Ishikawa (cell line): ENCODE results near the gene DHRS13.

Experiments used
- CEBPB ChIP-seq: IDR thresholded peaks from 2 replicates; pipeline ENCODE4 v1.6.1; 2012
- CREB1 ChIP-seq: IDR thresholded peaks from 2 replicates; pipeline ENCODE4 v1.6.1; 2012; ENCODE audit warnings: low read depth
- EGR1 ChIP-seq: IDR thresholded peaks from 2 replicates; pipeline ENCODE4 v1.6.1; 2012
- EP300 ChIP-seq: IDR thresholded peaks from 2 replicates; pipeline ENCODE4 v1.6.1; 2012; ENCODE audit warnings: borderline replicate concordance
- FOXM1 ChIP-seq: IDR thresholded peaks from 2 replicates; pipeline ENCODE4 v1.6.1; 2012; ENCODE audit warnings: low read depth, borderline replicate concordance
- MAX ChIP-seq: IDR thresholded peaks from 2 replicates; pipeline ENCODE4 v1.6.1; 2012
- NFIC ChIP-seq: IDR thresholded peaks from 2 replicates; pipeline ENCODE4 v1.6.1; 2012
- RAD21 ChIP-seq: IDR thresholded peaks from 2 replicates; pipeline ENCODE4 v1.6.1; 2012; ENCODE audit warnings: low read depth
- REST ChIP-seq: IDR thresholded peaks from 2 replicates; pipeline ENCODE4 v1.6.1; 2012; ENCODE audit warnings: low read depth, mild to moderate bottlenecking
- TAF1 ChIP-seq: IDR thresholded peaks from 2 replicates; pipeline ENCODE4 v1.6.1; 2012; ENCODE audit warnings: low read depth, mild to moderate bottlenecking
- TCF12 ChIP-seq: IDR thresholded peaks from 2 replicates; pipeline ENCODE4 v1.6.1; 2012; ENCODE audit warnings: low read depth
- TEAD4 ChIP-seq: IDR thresholded peaks from 2 replicates; pipeline ENCODE4 v1.6.1; 2012
- USF1 ChIP-seq: IDR thresholded peaks from 2 replicates; pipeline ENCODE4 v1.6.1; 2012
- YY1 ChIP-seq: IDR thresholded peaks from 2 replicates; pipeline ENCODE4 v1.6.1; 2012; ENCODE audit warnings: low read depth
- ZBTB7A ChIP-seq: IDR thresholded peaks from 2 replicates; pipeline ENCODE4 v1.6.1; 2012; ENCODE audit warnings: low read depth

DHRS13 gene

GRCh38 chr17:28878981-28879380, 23.9 kb downstream of the DHRS13 start:
- no peak for TF ChIP-seq CEBPB
- no peak for TF ChIP-seq TAF1
- TF ChIP-seq TEAD4 = peak; percentile 94
- TF ChIP-seq RAD21 = peak; percentile 92

GRCh38 chr17:28878158-28878910, 24.5 kb downstream of the DHRS13 start:
- no peak for TF ChIP-seq NFIC
- TF ChIP-seq MAX = no peak
- TF ChIP-seq YY1 = no peak
- no peak for TF ChIP-seq CEBPB
- no peak for TF ChIP-seq REST
- TF ChIP-seq RAD21 = no peak
- no peak for TF ChIP-seq TCF12
- TF ChIP-seq FOXM1 = no peak
- no peak for TF ChIP-seq USF1
- no peak for TF ChIP-seq CREB1
- no peak for TF ChIP-seq TEAD4
- no peak for TF ChIP-seq EGR1
- no peak for TF ChIP-seq TAF1
- no peak for TF ChIP-seq EP300
- no peak for TF ChIP-seq ZBTB7A

GRCh38 chr17:28875848-28876550, 26.9 kb downstream of the DHRS13 start:
- TF ChIP-seq YY1 (no peak), EGR1 (no peak), CREB1 (no peak), EP300 (no peak), CEBPB (no peak), ZBTB7A (no peak), NFIC (no peak), TEAD4 (no peak), FOXM1 (no peak)

GRCh38 chr17:28874750-28875149, 28.1 kb downstream of the DHRS13 start:
- no peak for TF ChIP-seq FOXM1
- TF ChIP-seq YY1 = no peak
- TF ChIP-seq CEBPB = no peak
- TF ChIP-seq EGR1 = no peak
- TF ChIP-seq REST = no peak
- no peak for TF ChIP-seq ZBTB7A
- no peak for TF ChIP-seq USF1
- no peak for TF ChIP-seq RAD21
- TF ChIP-seq EP300 = no peak
- TF ChIP-seq TCF12 = no peak
- TF ChIP-seq TEAD4 = no peak
- no peak for TF ChIP-seq CREB1
- no peak for TF ChIP-seq TAF1
- TF ChIP-seq MAX = no peak
- TF ChIP-seq NFIC = no peak

GRCh38 chr17:28873839-28874238, 29.0 kb downstream of the DHRS13 start:
- TF ChIP-seq USF1 = no peak
- no peak for TF ChIP-seq CREB1
- TF ChIP-seq REST = no peak
- TF ChIP-seq TEAD4 = no peak
- no peak for TF ChIP-seq NFIC
